B cell (primary cell): ENCODE measurements around the gene ATOH1.

Source experiments
- CTCF ChIP-seq: fragments of 200-600 bp; IDR thresholded peaks from one replicate; pipeline ENCODE4 v1.8.0; 2022; ENCODE audit warnings: antibody characterized with exemption, mild to moderate bottlenecking
- EZH2 ChIP-seq: IDR thresholded peaks from 2 replicates; pipeline ENCODE4 v1.6.1; 2012; ENCODE audit warnings: borderline replicate concordance, low read depth, mild to moderate bottlenecking, moderate library complexity, low read length; ENCODE audit not compliant: insufficient read depth, poor library complexity, severe bottlenecking

- no peak for TF ChIP-seq EZH2
- no peak for TF ChIP-seq CTCF
Measured at GRCh38 chr4:93829820-93830687, 1.5 kb downstream of the ATOH1 start.
